Nephron (organoid): ENCODE measurements around the gene BCO2.

ENCODE experiments used
- H3K27ac Mint-ChIP-seq, 3 experiments: 2 replicates each; pipeline ENCODE4 v1.8.0; 2020; ENCODE audit warnings: mixed read lengths in 3 of 3, mild to moderate bottlenecking in 2 of 3, moderate library complexity in 1 of 3
- H3K27me3 Mint-ChIP-seq: 2 replicates; pipeline ENCODE4 v1.8.0; 2021; ENCODE audit warnings: low read depth, mild to moderate bottlenecking, moderate library complexity, mixed read lengths
- H3K36me3 Mint-ChIP-seq: 2 replicates; pipeline ENCODE4 v1.8.0; 2020; ENCODE audit warnings: low read depth, mixed read lengths
- H3K4me1 Mint-ChIP-seq: 2 replicates; pipeline ENCODE4 v1.8.0; 2020; ENCODE audit warnings: mixed read lengths
- H3K4me3 Mint-ChIP-seq, 3 experiments: 2 replicates each; pipeline ENCODE4 v1.8.0; 2020; ENCODE audit warnings: mild to moderate bottlenecking in 3 of 3, mixed read lengths in 3 of 3, moderate library complexity in 2 of 3
- H3K9me3 Mint-ChIP-seq: 2 replicates; pipeline ENCODE4 v1.8.0; 2020; ENCODE audit warnings: mixed read lengths
- TF ChIP-seq, protein P1 (sequence below), 3 experiments: fragments of 200-600 bp; sonication (generic); IDR thresholded peaks; one replicate each; pipeline ENCODE4 v1.5.0; 2021; ENCODE audit warnings: antibody characterized with exemption in 3 of 3; ENCODE audit not compliant: unreplicated experiment in 3 of 3

The BCO2 gene

DNA sequence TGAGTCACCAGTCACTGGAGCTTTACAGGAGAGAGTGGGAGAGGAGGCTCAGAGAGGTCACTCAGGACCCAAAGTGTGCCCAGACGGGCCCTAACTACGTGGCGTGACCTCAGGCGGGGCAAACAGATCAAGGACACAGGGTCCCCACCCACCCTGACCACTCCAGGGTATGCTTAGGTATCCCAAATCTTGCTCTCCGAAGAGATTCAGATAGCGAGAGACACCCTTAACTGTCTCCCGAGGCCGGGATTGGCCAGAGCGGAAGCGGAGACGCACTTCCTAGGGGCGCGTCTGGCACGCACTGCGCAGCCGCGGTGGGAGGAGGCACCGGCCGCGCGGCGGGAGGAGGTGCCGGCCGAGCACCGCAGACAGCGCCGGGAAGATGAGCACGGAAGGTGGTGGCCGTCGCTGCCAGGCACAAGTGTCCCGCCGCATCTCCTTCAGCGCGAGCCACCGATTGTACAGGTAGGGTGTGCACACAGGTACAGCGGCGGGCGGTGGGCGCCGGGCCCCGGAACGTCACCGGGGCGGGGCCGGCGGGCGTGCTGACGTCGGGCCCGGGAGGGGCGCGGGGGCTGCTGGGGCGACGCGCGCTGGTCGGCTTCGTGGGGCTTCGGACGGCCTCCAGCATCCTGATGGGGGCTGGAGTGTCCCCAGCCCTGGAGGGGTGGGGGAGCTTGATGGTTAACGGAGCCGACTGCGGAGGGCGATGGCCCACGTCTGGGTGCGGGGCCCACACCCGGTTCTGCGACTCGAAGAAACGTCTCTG is 50.9 kb downstream of the BCO2 start, which contains the start of gene PTS:
TSS of gene PTS (plus strand) at position 367 of the 769 bp plus-strand sequence. CDS start at position 383, 16 bp downstream.
- Mint-ChIP-seq H3K27ac (peak within 1 kb of the TSS; percentile 95 to 99 (median 97)), H3K4me1 (peaks cover 20% of the 10 kb centered on the region), H3K27me3 (no peaks in the 10 kb centered on the region), H3K4me3 (peak within 1 kb of the TSS; percentile 83 to 93 (median 88)), H3K9me3 (no peaks in the 10 kb centered on the region), H3K36me3 (peaks cover 24% of the 10 kb centered on the region)
- TF ChIP-seq, protein P1, sequence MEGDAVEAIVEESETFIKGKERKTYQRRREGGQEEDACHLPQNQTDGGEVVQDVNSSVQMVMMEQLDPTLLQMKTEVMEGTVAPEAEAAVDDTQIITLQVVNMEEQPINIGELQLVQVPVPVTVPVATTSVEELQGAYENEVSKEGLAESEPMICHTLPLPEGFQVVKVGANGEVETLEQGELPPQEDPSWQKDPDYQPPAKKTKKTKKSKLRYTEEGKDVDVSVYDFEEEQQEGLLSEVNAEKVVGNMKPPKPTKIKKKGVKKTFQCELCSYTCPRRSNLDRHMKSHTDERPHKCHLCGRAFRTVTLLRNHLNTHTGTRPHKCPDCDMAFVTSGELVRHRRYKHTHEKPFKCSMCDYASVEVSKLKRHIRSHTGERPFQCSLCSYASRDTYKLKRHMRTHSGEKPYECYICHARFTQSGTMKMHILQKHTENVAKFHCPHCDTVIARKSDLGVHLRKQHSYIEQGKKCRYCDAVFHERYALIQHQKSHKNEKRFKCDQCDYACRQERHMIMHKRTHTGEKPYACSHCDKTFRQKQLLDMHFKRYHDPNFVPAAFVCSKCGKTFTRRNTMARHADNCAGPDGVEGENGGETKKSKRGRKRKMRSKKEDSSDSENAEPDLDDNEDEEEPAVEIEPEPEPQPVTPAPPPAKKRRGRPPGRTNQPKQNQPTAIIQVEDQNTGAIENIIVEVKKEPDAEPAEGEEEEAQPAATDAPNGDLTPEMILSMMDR (IDR thresholded peaks at IDR 0.05; ENCODE audit: unreplicated experiment in 3 of 3): no peak

DNA sequence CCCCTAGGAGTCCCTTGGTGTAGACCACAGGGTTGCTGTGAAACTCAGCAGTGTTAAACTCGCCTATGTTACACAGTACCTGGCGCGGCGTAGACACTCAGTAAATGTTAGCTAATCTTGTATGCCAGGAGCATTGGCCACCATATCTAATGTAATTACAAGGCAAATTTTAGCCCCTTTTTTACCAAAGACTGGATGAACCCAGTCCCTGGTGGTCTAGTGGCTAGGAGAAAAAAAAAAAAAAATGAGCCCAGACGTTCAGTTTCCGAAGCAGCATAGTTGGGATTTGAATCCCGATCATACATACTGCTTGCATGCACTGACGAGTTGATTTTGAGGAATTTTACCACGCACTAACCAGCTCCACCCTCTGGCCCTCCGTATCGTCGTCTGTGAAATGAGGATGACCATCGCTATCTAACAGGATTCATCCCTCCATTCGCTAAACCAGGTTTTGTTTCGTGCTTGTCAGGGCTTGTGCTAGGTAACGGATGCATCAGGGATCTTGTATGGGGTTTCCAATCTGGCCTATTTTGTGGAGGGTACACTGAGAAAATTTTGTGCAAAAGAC is 51.6 kb downstream of the BCO2 start:
- peak overlapping the region; percentile 95 to 99 (median 97) for H3K27ac Mint-ChIP-seq
- no peaks in the 10 kb centered on the region for H3K9me3 Mint-ChIP-seq
- H3K27me3 Mint-ChIP-seq: no peaks in the 10 kb centered on the region
- peak overlapping the region; percentile 83 to 93 (median 88) for H3K4me3 Mint-ChIP-seq
- TF ChIP-seq, protein P1 (IDR thresholded peaks at IDR 0.05; ENCODE audit: unreplicated experiment in 3 of 3): no peak
- peaks cover 27% of the 10 kb centered on the region for H3K36me3 Mint-ChIP-seq
- peaks cover 20% of the 10 kb centered on the region for H3K4me1 Mint-ChIP-seq

DNA sequence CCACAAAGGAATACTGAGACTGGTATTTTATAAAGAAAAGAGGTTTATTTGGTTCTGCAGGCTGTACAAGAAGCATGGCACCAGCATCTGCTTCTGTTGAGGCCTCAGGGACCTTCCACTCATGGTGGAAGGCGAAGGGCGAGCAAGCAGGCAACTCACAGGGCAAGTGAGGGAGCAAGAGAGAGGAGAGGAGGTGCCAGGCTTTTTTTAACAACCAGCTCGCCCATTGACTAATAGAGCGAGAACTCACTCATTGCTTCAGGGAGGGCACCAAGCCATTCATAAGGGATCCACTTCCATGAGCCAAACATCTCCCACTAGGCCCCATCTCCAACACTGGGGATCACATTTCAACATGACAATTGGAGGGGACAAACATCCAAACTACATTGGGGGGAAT is 52.2 kb downstream of the BCO2 start:
- H3K27ac Mint-ChIP-seq: peak overlapping the region; percentile 95 to 99 (median 97)
- peak overlapping the region; percentile 83 to 93 (median 88) for H3K4me3 Mint-ChIP-seq
- H3K36me3 Mint-ChIP-seq: peaks cover 27% of the 10 kb centered on the region
- no peaks in the 10 kb centered on the region for H3K27me3 Mint-ChIP-seq
- TF ChIP-seq, protein P1 (IDR thresholded peaks at IDR 0.05; ENCODE audit: unreplicated experiment in 3 of 3): no peak
- no peaks in the 10 kb centered on the region for H3K9me3 Mint-ChIP-seq
- H3K4me1 Mint-ChIP-seq: peaks cover 20% of the 10 kb centered on the region

DNA sequence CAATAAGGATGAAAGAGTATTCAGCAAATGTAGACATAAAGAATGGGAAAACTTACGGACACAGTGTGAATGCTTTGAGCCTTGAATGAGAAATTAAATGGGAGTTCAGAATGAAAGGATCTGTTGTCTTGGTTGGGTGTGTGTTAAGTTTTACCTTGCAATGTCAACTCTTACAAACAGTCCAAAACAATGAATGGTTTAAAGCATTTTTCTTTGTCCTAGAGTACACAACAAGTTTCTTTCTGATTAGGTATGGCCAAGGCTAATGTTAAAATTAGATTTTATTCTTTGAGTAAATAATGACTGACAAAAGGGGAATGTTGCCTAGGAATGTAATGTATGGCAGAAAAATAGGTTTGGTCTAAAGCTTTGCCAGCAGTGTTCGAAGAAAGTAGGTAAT is 53.4 kb downstream of the BCO2 start:
- Mint-ChIP-seq H3K4me1 (peaks cover 20% of the 10 kb centered on the region), H3K9me3 (no peaks in the 10 kb centered on the region), H3K27me3 (no peaks in the 10 kb centered on the region), H3K27ac (no peak overlapping the region), H3K36me3 (peaks cover 27% of the 10 kb centered on the region), H3K4me3 (peak overlapping the region in 1 of 3 experiments; percentile 88)
- TF ChIP-seq, protein P1 (IDR thresholded peaks at IDR 0.05; ENCODE audit: unreplicated experiment in 3 of 3): no peak

DNA sequence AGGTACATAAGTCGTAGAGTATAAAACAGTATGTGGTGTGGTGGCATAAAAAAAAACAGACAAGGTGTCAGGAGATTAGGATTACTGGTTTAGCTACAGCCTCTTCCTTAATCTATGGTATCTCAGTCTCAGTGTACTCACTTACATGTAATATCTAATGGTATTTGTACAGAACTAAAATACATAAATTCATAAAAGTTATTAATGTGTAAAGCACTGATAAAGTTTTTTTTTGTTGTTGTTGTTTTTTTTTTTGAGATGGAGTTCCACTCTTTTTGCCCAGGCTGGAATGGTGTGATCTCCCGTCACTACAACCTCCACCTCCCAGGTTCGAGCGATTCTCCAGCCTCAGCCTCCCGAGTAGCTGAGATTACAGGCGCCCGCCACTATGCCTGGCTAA is 53.8 kb downstream of the BCO2 start:
- Mint-ChIP-seq H3K27me3 (no peaks in the 10 kb centered on the region), H3K36me3 (peaks cover 27% of the 10 kb centered on the region)

More for the DNA sequence above, 53.8 kb downstream of the BCO2 start:
- Mint-ChIP-seq H3K4me3 (no peak overlapping the region), H3K4me1 (peaks cover 20% of the 10 kb centered on the region), H3K27ac (no peak overlapping the region), H3K9me3 (no peaks in the 10 kb centered on the region)
- TF ChIP-seq, protein P1 (IDR thresholded peaks at IDR 0.05; ENCODE audit: unreplicated experiment in 3 of 3): no peak
